BLaER1 (cell line): Measurements from ENCODE around the gene ATRNL1.

ENCODE experiments used
- H3K27ac ChIP-seq: shearing (Covaris generic); formaldehyde crosslinking; 2 replicates; pipeline ENCODE4 v1.8.1; 2022
- H3K27me3 ChIP-seq: shearing (Covaris generic); formaldehyde crosslinking; 2 replicates; pipeline ENCODE4 v1.8.1; 2022
- H3K36me3 ChIP-seq: shearing (Covaris generic); formaldehyde crosslinking; 2 replicates; pipeline ENCODE4 v1.8.1; 2022
- H3K4me1 ChIP-seq: shearing (Covaris generic); formaldehyde crosslinking; 2 replicates; pipeline ENCODE4 v1.8.1; 2022
- H3K4me2 ChIP-seq: shearing (Covaris generic); formaldehyde crosslinking; 2 replicates; pipeline ENCODE4 v1.8.1; 2022
- H3K4me3 ChIP-seq: shearing (Covaris generic); formaldehyde crosslinking; 2 replicates; pipeline ENCODE4 v1.8.1; 2022
- H3K9ac ChIP-seq: shearing (Covaris generic); formaldehyde crosslinking; 2 replicates; pipeline ENCODE4 v1.8.1; 2022
- H3K9me3 ChIP-seq: shearing (Covaris generic); formaldehyde crosslinking; 2 replicates; pipeline ENCODE4 v1.8.1; 2022
- H4K20me1 ChIP-seq: shearing (Covaris generic); formaldehyde crosslinking; 2 replicates; pipeline ENCODE4 v1.8.1; 2022
- Cebpa-rat ChIP-seq: shearing (Covaris generic); IDR thresholded peaks from 2 replicates; pipeline ENCODE4 v1.8.1; 2022

Gene ATRNL1

DNA sequence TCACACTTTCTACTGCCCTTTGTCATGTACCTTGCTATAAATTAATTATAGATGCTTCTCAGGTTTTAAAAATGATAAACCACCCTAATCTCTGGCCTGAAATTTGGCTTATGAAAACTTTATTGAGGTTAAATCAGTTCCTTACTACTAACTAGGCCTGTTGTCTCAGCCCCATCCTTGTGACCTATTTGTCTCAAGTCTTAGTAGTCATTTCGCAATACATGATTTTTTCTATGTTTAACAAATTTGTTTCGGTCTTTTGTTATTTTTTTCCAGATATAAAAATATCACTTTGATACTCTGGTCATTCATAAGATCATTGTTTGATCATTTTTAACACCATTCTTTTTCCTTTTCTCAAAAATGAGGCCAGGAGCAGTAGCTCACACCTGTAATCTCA is 768.3 kb downstream of the ATRNL1 start:
- H3K27ac ChIP-seq, result no peak overlapping the region

DNA sequence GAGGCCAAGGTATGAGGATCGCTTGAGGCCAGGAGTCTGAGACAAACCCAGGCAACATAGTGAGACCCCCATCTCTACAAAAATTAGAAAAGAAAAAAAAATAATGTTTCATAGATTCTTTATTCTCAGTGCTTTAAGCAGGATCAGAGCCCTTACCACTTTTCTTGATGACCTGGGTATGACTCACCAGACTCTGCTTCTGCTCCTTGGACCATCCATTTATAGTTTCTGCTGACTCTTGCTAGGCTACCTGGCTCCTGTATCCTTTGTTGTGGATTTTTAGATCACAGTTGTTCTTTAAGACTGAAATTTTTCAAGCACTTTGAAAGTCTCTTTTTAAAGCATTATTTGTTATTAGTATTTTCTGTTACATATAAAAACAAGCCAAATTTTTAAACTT is 768.7 kb downstream of the ATRNL1 start:
- H3K27me3 ChIP-seq, result no peaks in the 10 kb centered on the region
- H3K27ac ChIP-seq, result no peak overlapping the region
- H3K4me1 ChIP-seq, result no peaks in the 10 kb centered on the region
- no peak overlapping the region for H3K4me2 ChIP-seq
- TF ChIP-seq Cebpa-rat, result no peak
- H3K36me3 ChIP-seq, result no peaks in the 10 kb centered on the region
- no peak overlapping the region for H3K4me3 ChIP-seq
- H4K20me1 ChIP-seq, result no peaks in the 10 kb centered on the region
- no peak overlapping the region for H3K9ac ChIP-seq
- H3K9me3 ChIP-seq, result no peaks in the 10 kb centered on the region

More for the DNA sequence above, 768.3 kb downstream of the ATRNL1 start:
- H3K9ac ChIP-seq, result no peak overlapping the region
- no peaks in the 10 kb centered on the region for H3K27me3 ChIP-seq
- no peak overlapping the region for H3K4me3 ChIP-seq
- no peaks in the 10 kb centered on the region for H3K4me1 ChIP-seq
- peak; percentile 56; the same call in 1 of the 2 replicates for TF ChIP-seq Cebpa-rat
- H4K20me1 ChIP-seq, result no peaks in the 10 kb centered on the region
- no peaks in the 10 kb centered on the region for H3K9me3 ChIP-seq
- no peak overlapping the region for H3K4me2 ChIP-seq
- H3K36me3 ChIP-seq, result no peaks in the 10 kb centered on the region

DNA sequence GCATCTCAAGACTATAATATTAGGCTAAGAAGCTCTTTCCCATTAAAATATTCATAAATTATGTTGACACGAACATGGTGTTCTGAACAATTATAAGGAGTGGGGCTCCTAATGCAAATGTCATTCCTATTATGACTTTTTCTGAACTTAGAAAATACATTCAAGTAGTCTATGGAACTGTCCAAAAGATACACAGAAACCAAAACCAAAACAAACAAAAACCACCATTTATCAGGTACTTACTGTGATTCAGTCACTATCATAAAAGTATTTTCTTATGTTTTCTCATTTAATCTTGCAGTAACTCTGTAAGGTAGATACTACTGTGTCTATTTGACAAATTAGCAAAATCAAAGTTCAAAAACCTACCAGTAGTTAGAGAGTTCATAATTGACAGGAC is 773.0 kb downstream of the ATRNL1 start:
- no peak for TF ChIP-seq Cebpa-rat
- Histone ChIP-seq H3K4me2 (no peak overlapping the region), H3K27ac (no peak overlapping the region)

DNA sequence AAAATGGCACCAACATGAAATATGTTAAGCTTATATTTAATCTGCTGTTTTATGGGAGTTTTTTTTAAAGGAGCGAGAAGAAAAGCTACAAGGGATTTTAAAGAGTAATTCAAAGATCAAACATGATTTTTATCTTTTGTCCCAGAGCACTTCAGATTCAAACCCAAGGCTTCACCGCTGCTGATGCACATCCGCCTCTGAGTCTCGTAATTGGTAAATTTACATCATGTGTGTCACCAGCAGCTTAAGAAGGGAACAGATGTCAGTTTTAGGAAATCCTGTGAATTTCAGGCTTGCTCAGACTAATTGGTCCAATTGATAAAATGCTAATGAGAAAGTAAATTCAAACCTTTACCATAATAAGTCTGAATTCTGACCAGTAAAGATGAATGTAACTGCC is 773.5 kb downstream of the ATRNL1 start:
- no peak overlapping the region for H3K9ac ChIP-seq
- H3K4me3 ChIP-seq, result no peak overlapping the region
- H4K20me1 ChIP-seq, result no peaks in the 10 kb centered on the region
- no peaks in the 10 kb centered on the region for H3K9me3 ChIP-seq
- no peaks in the 10 kb centered on the region for H3K36me3 ChIP-seq
- H3K4me2 ChIP-seq, result no peak overlapping the region
- no peaks in the 10 kb centered on the region for H3K27me3 ChIP-seq
- no peak for TF ChIP-seq Cebpa-rat
- no peak overlapping the region for H3K27ac ChIP-seq
- no peaks in the 10 kb centered on the region for H3K4me1 ChIP-seq

More for the DNA sequence above, 773.0 kb downstream of the ATRNL1 start:
- H3K27me3 ChIP-seq, result no peaks in the 10 kb centered on the region
- no peak overlapping the region for H3K9ac ChIP-seq
- H3K4me3 ChIP-seq, result no peak overlapping the region
- no peaks in the 10 kb centered on the region for H4K20me1 ChIP-seq
- no peaks in the 10 kb centered on the region for H3K4me1 ChIP-seq
- H3K36me3 ChIP-seq, result no peaks in the 10 kb centered on the region
- no peaks in the 10 kb centered on the region for H3K9me3 ChIP-seq

DNA sequence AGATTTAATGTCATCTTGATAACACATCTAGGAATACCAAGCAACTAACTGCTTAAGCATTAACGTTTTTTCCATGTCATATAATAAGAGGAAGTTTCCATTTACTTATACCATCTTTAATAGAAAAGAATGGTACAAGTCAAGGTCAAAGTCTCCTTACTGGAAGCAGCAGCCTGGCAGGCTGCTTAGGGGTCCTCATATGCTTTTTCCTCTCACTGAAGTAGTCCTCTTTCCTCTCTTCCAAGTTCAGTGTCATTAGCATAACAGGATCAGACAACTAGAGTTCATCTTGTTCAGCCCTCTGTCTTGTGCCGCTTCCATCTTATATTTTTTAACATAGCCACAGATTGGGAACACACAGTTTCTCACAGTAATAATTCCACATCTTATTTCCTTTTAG is 774.1 kb downstream of the ATRNL1 start:
- Histone ChIP-seq H3K4me3 (no peak overlapping the region), H3K9me3 (no peaks in the 10 kb centered on the region), H3K9ac (no peak overlapping the region), H3K4me1 (no peaks in the 10 kb centered on the region), H3K27ac (no peak overlapping the region), H3K27me3 (no peaks in the 10 kb centered on the region), H3K36me3 (no peaks in the 10 kb centered on the region), H3K4me2 (no peak overlapping the region), H4K20me1 (no peaks in the 10 kb centered on the region)
- TF ChIP-seq Cebpa-rat, result no peak

DNA sequence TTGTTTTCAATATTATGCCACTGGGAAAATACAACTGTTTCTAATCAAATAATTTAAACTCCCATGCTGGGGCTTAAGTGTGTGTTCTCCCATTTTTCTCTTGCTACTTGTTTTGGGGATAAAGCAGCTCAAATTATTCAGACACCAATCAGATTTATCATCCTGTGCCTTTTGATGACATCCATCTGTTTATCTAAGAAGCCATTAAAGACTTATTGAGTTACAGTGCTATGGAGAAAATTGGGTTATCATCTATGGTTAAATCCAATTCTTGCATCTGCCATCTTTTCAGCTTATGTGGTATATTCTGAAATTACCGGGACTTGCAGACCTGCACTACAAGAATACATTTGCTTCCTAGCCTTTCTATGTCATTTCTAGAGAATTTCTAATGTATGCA is 778.7 kb downstream of the ATRNL1 start:
- Histone ChIP-seq H3K4me2 (no peak overlapping the region), H3K4me3 (no peak overlapping the region), H3K9ac (no peak overlapping the region), H3K27ac (no peak overlapping the region), H3K27me3 (no peaks in the 10 kb centered on the region), H3K36me3 (no peaks in the 10 kb centered on the region), H3K9me3 (no peaks in the 10 kb centered on the region), H4K20me1 (no peaks in the 10 kb centered on the region), H3K4me1 (peaks cover 5% of the 10 kb centered on the region; the same call in 1 of the 2 replicates)
- TF ChIP-seq Cebpa-rat, result no peak

DNA sequence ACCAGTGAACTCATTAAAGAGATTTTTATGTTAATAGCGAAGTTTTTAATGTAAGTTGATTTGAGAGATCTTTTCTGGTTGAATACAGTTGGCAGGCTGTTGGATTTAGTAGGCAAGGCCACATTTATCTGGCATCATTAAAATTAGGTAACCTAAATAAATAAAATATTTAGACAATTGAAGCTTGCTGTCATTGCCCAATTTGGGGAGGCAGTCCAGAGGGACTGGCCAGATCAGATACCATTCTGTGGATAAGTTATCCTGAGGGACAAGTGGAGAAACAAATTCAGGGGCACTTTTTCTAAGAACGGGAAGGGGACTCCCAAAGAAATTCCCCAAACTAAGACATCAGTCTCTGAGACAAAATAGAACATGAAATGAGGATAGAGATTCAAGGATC is 782.0 kb downstream of the ATRNL1 start:
- no peak overlapping the region for H3K4me2 ChIP-seq
- H3K27me3 ChIP-seq, result no peaks in the 10 kb centered on the region
- no peak overlapping the region for H3K4me3 ChIP-seq
- H3K4me1 ChIP-seq, result peaks cover 5% of the 10 kb centered on the region; the same call in 1 of the 2 replicates
- no peak for TF ChIP-seq Cebpa-rat
- H3K27ac ChIP-seq, result no peak overlapping the region
- no peaks in the 10 kb centered on the region for H3K36me3 ChIP-seq
- no peaks in the 10 kb centered on the region for H3K9me3 ChIP-seq
- H3K9ac ChIP-seq, result no peak overlapping the region
- no peaks in the 10 kb centered on the region for H4K20me1 ChIP-seq

DNA sequence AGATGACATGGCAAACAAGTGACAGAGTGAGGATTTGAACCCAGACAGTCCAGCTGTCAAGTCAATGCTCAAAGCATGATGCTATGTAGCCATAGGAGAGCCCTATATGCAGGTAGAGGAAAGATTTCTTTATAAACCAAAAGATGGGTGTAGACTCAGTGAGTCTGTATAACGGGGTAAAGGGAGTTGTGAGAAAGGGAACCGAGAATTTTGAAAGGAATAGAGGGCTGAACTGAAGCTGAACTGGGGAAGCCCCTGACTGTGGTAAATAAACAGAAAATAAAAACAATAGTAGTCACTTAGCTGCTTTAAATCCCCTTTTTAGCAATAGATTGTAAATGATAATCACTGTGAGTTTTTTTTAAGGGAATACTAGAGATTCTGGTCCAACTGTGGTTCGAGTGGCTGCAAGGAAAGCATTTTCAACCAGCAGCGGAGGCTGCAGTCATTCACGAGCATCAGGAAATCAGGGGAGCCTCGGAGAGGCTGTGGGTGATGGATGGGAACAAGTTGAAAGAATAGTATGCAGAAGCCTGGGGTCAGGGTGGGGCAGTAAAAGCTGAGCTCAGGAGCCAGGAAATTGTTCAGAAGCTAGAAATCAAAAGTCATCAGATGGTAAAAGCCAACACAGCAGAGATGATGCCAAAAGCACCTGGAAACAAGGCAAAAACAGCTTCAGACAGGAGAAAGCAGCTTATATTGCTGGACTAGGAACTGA is 786.4 kb downstream of the ATRNL1 start:
- no peak for TF ChIP-seq Cebpa-rat
- no peak overlapping the region for H3K4me2 ChIP-seq

DNA sequence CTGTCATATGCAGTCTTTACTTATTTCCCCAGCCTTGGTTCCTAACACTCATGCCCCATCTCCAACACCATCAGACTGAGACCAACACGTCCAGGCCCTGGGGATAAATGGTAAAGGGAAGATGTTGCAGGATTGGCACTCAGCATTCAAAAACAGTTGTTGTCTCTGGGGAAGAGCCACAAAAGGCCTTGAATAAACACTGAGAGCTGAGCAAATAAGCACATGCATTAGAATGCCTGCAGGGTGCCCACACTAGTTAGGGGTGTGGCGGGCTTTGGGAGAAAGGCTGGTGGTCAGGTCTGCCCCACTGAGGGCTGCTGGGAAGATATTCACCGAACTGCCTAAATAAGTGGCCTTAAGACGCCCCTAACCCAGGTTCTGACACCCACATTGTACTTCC is 788.9 kb downstream of the ATRNL1 start:
- H3K9me3 ChIP-seq, result no peaks in the 10 kb centered on the region
- no peak for TF ChIP-seq Cebpa-rat

More for the DNA sequence above, 786.4 kb downstream of the ATRNL1 start:
- Histone ChIP-seq H3K27me3 (no peaks in the 10 kb centered on the region), H4K20me1 (no peaks in the 10 kb centered on the region), H3K36me3 (no peaks in the 10 kb centered on the region), H3K4me3 (no peak overlapping the region), H3K27ac (no peak overlapping the region), H3K4me1 (no peaks in the 10 kb centered on the region), H3K9me3 (no peaks in the 10 kb centered on the region), H3K9ac (no peak overlapping the region)

DNA sequence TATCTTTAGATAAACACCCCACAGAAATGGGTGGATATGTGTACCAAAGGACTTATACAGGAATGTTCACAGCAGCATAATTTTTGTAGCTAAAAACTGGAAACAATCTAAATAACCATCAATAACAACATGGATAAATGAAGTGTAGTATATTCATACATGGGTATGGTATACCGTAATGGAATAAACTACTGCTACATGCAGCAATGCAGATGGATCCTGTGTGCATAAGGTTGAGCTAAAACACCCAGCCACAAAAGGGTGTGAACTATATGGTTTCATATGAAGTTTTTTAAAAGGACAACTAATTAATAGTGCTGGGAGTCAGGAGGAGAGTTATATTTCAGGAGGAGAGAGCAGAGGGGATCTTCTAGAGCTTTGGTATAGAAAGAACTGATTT is 790.2 kb downstream of the ATRNL1 start:
- Histone ChIP-seq H3K27me3 (no peaks in the 10 kb centered on the region), H3K4me3 (no peak overlapping the region), H3K4me2 (no peak overlapping the region), H3K9me3 (no peaks in the 10 kb centered on the region), H3K4me1 (no peaks in the 10 kb centered on the region), H4K20me1 (no peaks in the 10 kb centered on the region), H3K27ac (no peak overlapping the region), H3K9ac (no peak overlapping the region), H3K36me3 (no peaks in the 10 kb centered on the region)
- no peak for TF ChIP-seq Cebpa-rat

More for the DNA sequence above, 788.9 kb downstream of the ATRNL1 start:
- Histone ChIP-seq H3K4me3 (no peak overlapping the region), H3K27ac (no peak overlapping the region), H3K4me1 (no peaks in the 10 kb centered on the region), H4K20me1 (no peaks in the 10 kb centered on the region), H3K9ac (no peak overlapping the region), H3K27me3 (no peaks in the 10 kb centered on the region), H3K36me3 (no peaks in the 10 kb centered on the region), H3K4me2 (no peak overlapping the region)

DNA sequence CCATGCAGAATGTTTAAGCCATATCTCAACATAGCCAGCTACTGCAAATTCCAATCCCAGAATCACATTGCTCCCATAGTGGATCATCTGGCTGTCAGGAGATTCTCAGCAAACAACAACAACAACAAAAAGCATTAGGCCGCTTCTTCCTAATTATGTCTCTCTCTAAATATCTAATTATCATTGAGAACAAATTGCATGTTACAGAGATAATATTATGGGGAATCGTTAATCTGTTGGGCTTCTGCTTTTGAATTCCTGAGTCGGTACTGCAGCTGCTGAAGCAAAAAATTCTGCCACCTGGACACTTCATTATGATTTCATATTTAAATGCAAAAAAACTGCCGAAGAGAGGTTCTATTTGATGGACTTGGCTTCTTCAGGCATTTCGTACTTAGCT is 791.2 kb downstream of the ATRNL1 start:
- Histone ChIP-seq H3K9ac (no peak overlapping the region), H4K20me1 (no peaks in the 10 kb centered on the region), H3K4me2 (no peak overlapping the region), H3K4me1 (no peaks in the 10 kb centered on the region), H3K9me3 (no peaks in the 10 kb centered on the region), H3K27me3 (no peaks in the 10 kb centered on the region), H3K36me3 (no peaks in the 10 kb centered on the region), H3K27ac (no peak overlapping the region), H3K4me3 (no peak overlapping the region)
- TF ChIP-seq Cebpa-rat, result no peak
